HCT116 (cell line): ENCODE results near the gene DNM3. TPM values are rescaled to one million over a fixed set of nuclear protein-coding genes. Genes with fewer than 3 reads are reported as not detected.

ENCODE experiments used
- ATAC-seq: fragments of 200-7000 bp; cut with Tn5 transposase; 2 replicates; pipeline ENCODE4 v1.9.1; 2020; ENCODE audit warnings: mild to moderate bottlenecking, moderate library complexity
- BruUV-seq: library from RNA; stranded (reverse); fragments of 400-500 nt; replicated peaks from 2 replicates; lab custom pipeline; 2021; lab: Mats Ljungman, UMichigan
- CTCF ChIA-PET: fragments of 300-600 bp; sonication (Branson Sonifier 250); formaldehyde crosslinking; loops from one replicate; lab custom pipeline; 2021; ENCODE audit warnings: antibody characterized with exemption; lab: Charles Lee
- POLR2A ChIA-PET: fragments of 300-600, 350-600 bp; sonication (Branson Sonifier 250); formaldehyde crosslinking; loops from one replicate; lab custom pipeline; 2021; ENCODE audit warnings: antibody characterized with exemption; lab: Charles Lee
- RAD21 ChIA-PET, 2 experiments: fragments of 300-600 bp; sonication (Branson Sonifier 250); formaldehyde crosslinking; loops; one replicate each; lab custom pipeline; 2023; ENCODE audit warnings: low total read pairs in 2 of 2; ENCODE audit not compliant: uncharacterized antibody in 2 of 2, unreplicated experiment in 2 of 2, low non-redundant PET in 1 of 2; lab: Charles Lee
- DNase-seq: peaks from one replicate; pipeline ENCODE4 v3.0.0-alpha.2; 2010; ENCODE audit warnings: low read depth, low spot score
- H2AFZ ChIP-seq: fragments of 200-600 bp; shearing (Covaris generic), sonication (generic); 2 replicates; pipeline ENCODE4 v1.6.1; 2017; ENCODE audit warnings: low read depth, mixed run types, mixed read lengths, antibody characterized with exemption, low read length; ENCODE audit not compliant: poor library complexity, severe bottlenecking
- H3K27ac ChIP-seq: 2 replicates; pipeline ENCODE4 v1.5.1; 2012; ENCODE audit warnings: low read depth, low read length
- H3K27me3 ChIP-seq: fragments of 200-600 bp; sonication (generic); 2 replicates; pipeline ENCODE4 v1.6.1; 2016; ENCODE audit warnings: mixed run types, low read length, mixed read lengths; ENCODE audit not compliant: insufficient read depth
- H3K36me3 ChIP-seq, 2 experiments: fragments of 200-500 bp in 1 of 2; fragments of 200-600 bp in 1 of 2; sonication (Bioruptor generic) in 1 of 2; sonication (generic) in 1 of 2; 2 replicates each; pipeline versions ENCODE4 v1.5.1 to v1.6.1; 2014 to 2016; ENCODE audit warnings: low read length in 2 of 2, inconsistent platforms in 1 of 2, mixed read lengths in 1 of 2, mixed run types in 1 of 2; ENCODE audit not compliant: insufficient read depth in 2 of 2, control insufficient read depth in 1 of 2
- H3K4me1 ChIP-seq, 2 experiments: fragments of 200-600 bp in 1 of 2; sonication (generic) in 1 of 2; 2 replicates each; pipeline versions ENCODE4 v1.5.1 to v1.6.1; 2012 to 2017; ENCODE audit warnings: low read length in 2 of 2, inconsistent platforms in 1 of 2, mild to moderate bottlenecking in 1 of 2, mixed read lengths in 1 of 2, mixed run types in 1 of 2, moderate library complexity in 1 of 2; ENCODE audit not compliant: insufficient read depth in 2 of 2, control insufficient read depth in 1 of 2
- H3K4me2 ChIP-seq: fragments of 200-600 bp; sonication (generic); 2 replicates; pipeline ENCODE4 v1.6.1; 2017; ENCODE audit warnings: mixed run types, low read length, mixed read lengths
- H3K4me3 ChIP-seq, 2 experiments: fragments of 200-600 bp in 1 of 2; sonication (generic) in 1 of 2; replicated peaks in 1 of 2; 2 replicates each; pipeline ENCODE4 v1.5.1; 2011 to 2016; ENCODE audit warnings: low read length in 2 of 2, control low read depth in 1 of 2, low read depth in 1 of 2, mild to moderate bottlenecking in 1 of 2, mixed read lengths in 1 of 2, mixed run types in 1 of 2
- H3K79me2 ChIP-seq: fragments of 200-600 bp; sonication (generic); 2 replicates; pipeline ENCODE4 v1.6.1; 2017; ENCODE audit warnings: mild to moderate bottlenecking, mixed run types, low read length, moderate library complexity, mixed read lengths; ENCODE audit not compliant: insufficient read depth
- H3K9ac ChIP-seq: fragments of 200-600 bp; sonication (generic); 2 replicates; pipeline ENCODE4 v1.6.1; 2016; ENCODE audit warnings: low read length, mixed read lengths
- H3K9me2 ChIP-seq: fragments of 200-600 bp; sonication (generic), shearing (Covaris generic); 2 replicates; pipeline ENCODE4 v1.6.1; 2017; ENCODE audit warnings: mixed run types, mild to moderate bottlenecking, moderate library complexity; ENCODE audit not compliant: insufficient read depth
- H3K9me3 ChIP-seq, 2 experiments: fragments of 200-500 bp in 1 of 2; fragments of 200-600 bp in 1 of 2; sonication (Bioruptor generic) in 1 of 2; sonication (generic) in 1 of 2; 2 replicates each; pipeline ENCODE4 v1.6.1; 2014 to 2017; ENCODE audit warnings: low read length in 2 of 2, mixed read lengths in 2 of 2, inconsistent platforms in 1 of 2, low read depth in 1 of 2, mild to moderate bottlenecking in 1 of 2, mixed run types in 1 of 2, moderate library complexity in 1 of 2; ENCODE audit not compliant: control insufficient read depth in 1 of 2, insufficient read depth in 1 of 2
- H4K20me1 ChIP-seq: fragments of 200-600 bp; sonication (generic), shearing (Covaris generic); 2 replicates; pipeline ENCODE4 v1.6.1; 2017; ENCODE audit warnings: mixed run types, mild to moderate bottlenecking, moderate library complexity; ENCODE audit not compliant: insufficient read depth
- CBX3 ChIP-seq: IDR thresholded peaks from 2 replicates; pipeline ENCODE4 v1.6.1; 2012; ENCODE audit warnings: low read depth
- CEBPB ChIP-seq: IDR thresholded peaks from 2 replicates; pipeline ENCODE4 v1.6.1; 2012; ENCODE audit warnings: low read depth
- FOSL1 ChIP-seq: IDR thresholded peaks from 2 replicates; pipeline ENCODE4 v1.6.1; 2012; ENCODE audit warnings: low read depth
- POLR2A ChIP-seq: IDR thresholded peaks from 2 replicates; pipeline ENCODE4 v1.7.0; 2011; ENCODE audit warnings: borderline replicate concordance; ENCODE audit not compliant: insufficient read depth, insufficient read length; ENCODE audit errors: extremely low read depth
- POLR2AphosphoS5 ChIP-seq: IDR thresholded peaks from 2 replicates; pipeline ENCODE4 v1.6.1; 2011; ENCODE audit warnings: mild to moderate bottlenecking, low read depth, low read length, moderate library complexity
- RAD21 ChIP-seq: IDR thresholded peaks from 2 replicates; pipeline ENCODE4 v1.6.1; 2012; ENCODE audit warnings: low read depth, mild to moderate bottlenecking
- intact Hi-C: fragments of 100-400 bp; cut with micrococcal nuclease; formaldehyde crosslinking; loops from 2 replicates; pipeline ENCODE4 v1.10.0; 2022
- total RNA-seq: library from RNA; stranded (reverse); gene quantifications from one replicate; pipeline ENCODE4 v1.2.1, GENCODE V29; 2021; ENCODE audit not compliant: unreplicated experiment
- TF ChIP-seq, protein P1 (sequence below): IDR thresholded peaks from 2 replicates; pipeline ENCODE4 v1.6.1; 2012

The DNM3 gene
- total RNA-seq, 1 experiment from 2014 or later, result 3.1 TPM

DNA sequence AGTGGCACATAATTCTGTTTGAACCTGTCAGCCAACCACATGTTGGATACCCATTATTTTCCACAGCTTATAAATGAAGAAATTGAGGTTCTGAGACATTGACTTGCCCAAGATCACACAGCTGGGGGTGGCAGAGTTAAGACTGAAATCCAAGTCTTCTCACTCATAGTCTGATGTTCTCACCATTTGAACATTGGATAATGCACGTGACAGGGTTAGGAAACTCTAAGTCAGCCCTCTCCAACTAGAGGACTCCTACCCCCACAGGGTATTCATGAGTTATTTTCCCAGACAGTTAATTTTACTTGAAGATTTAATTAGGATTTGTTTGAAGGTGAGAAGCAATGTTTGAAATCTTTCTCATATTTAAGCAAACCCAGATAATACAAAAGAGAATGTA is 541.1 kb downstream of the DNM3 start:
- Histone ChIP-seq H3K4me3 (no peak overlapping the region), H3K79me2 (no peaks in the 10 kb centered on the region), H4K20me1 (no peaks in the 10 kb centered on the region), H3K4me2 (no peak overlapping the region), H3K27me3 (no peaks in the 10 kb centered on the region), H2AFZ (no peak overlapping the region), H3K9ac (no peak overlapping the region), H3K36me3 (no peaks in the 10 kb centered on the region), H3K9me3 (no peaks in the 10 kb centered on the region), H3K4me1 (no peaks in the 10 kb centered on the region), H3K9me2 (no peaks in the 10 kb centered on the region), H3K27ac (no peak overlapping the region)
- no peak for DNase-seq
- POLR2A ChIA-PET, result no interaction called here
- BruUV-seq, result no TSS peak
- ATAC-seq, result no peak
- CTCF ChIA-PET, result interaction anchor here (0.8 kb wide), 1 partner anchor 17 kb away, joined by 4 read pairs; no protein-coding TSS in a partner anchor
- RAD21 ChIA-PET, result no interaction called here
- TF ChIP-seq, protein P1, sequence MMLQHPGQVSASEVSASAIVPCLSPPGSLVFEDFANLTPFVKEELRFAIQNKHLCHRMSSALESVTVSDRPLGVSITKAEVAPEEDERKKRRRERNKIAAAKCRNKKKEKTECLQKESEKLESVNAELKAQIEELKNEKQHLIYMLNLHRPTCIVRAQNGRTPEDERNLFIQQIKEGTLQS, result no peak
- TF ChIP-seq FOSL1, result no peak
- TF ChIP-seq POLR2A, result no peak
- TF ChIP-seq CBX3, result no peak
- TF ChIP-seq POLR2AphosphoS5, result no peak
- intact Hi-C loops, result no loop called here

DNA sequence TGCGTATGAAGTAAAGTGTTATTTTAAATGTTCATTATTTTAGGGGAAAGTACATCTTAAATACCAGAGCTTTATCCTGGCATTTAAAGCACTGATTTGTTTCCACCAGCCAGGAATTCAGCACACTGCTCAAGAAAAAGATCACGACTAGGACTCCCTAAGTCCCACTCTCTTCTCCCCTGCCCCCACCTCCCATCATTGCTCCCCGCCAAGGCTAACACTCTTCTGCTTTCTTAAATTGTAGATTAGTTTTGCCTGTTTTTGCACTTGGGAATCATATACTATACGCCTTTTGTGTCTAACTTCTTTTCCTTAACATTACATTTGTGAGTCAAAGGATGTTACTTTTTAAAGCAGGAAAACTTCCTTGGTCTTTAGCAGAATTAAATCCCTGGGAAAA is 541.7 kb downstream of the DNM3 start:
- H3K4me1 ChIP-seq, result no peaks in the 10 kb centered on the region
- ChIA-PET RAD21 (no interaction called here), CTCF (no interaction called here), POLR2A (no interaction called here)
- H3K27ac ChIP-seq, result no peak overlapping the region
- H3K27me3 ChIP-seq, result no peaks in the 10 kb centered on the region
- DNase-seq (no peak), ATAC-seq (no peak)
- H3K9ac ChIP-seq, result no peak overlapping the region
- no peaks in the 10 kb centered on the region for H3K79me2 ChIP-seq
- TF ChIP-seq CEBPB, result no peak
- no peak for TF ChIP-seq RAD21
- TF ChIP-seq POLR2A, result no peak
- TF ChIP-seq FOSL1, result no peak
- H3K9me2 ChIP-seq, result no peaks in the 10 kb centered on the region
- H3K4me3 ChIP-seq, result no peak overlapping the region
- H4K20me1 ChIP-seq, result no peaks in the 10 kb centered on the region
- H2AFZ ChIP-seq, result no peak overlapping the region
- no TSS peak for BruUV-seq
- no peak overlapping the region for H3K4me2 ChIP-seq
- no peaks in the 10 kb centered on the region for H3K36me3 ChIP-seq
- H3K9me3 ChIP-seq, result no peaks in the 10 kb centered on the region
- intact Hi-C loops, result no loop called here
